ENCODE measurements around the gene COMMD6. TPM values are rescaled to one million over a fixed set of nuclear protein-coding genes. Genes with fewer than 3 reads are reported as not detected.

Gene COMMD6
- 100 to 1,000 TPM; 128 TPM for total RNA-seq

GRCh38 chr13:75537401-75538365, at the start of gene COMMD6:
TSS of gene COMMD6 (minus strand) at chr13:75537841. CDS start at chr13:75537805, 36 bp downstream.
- H3K27ac Mint-ChIP-seq = peak within 1 kb of the TSS; percentile 89
- H3K4me1 Mint-ChIP-seq = peaks cover 34% of the 10 kb centered on the region
- ChIA-PET CTCF (interaction anchor here (1.3 kb wide), 3 partner anchors 37 to 167 kb away, joined by 4 read pairs; partner anchors contain the start of gene TBC1D4), POLR2A (interaction anchor here (0.6 to 1.4 kb wide), 4 partner anchors 9 to 211 kb away, joined by 3 to 8 read pairs (median 4); partner anchors contain the start of gene UCHL3)
- no peaks in the 10 kb centered on the region for H3K9me3 Mint-ChIP-seq
- H3K36me3 Mint-ChIP-seq (ENCODE audit: low read depth) = peaks cover 24% of the 10 kb centered on the region
- DNase-seq = peak; percentile 75
- H3K27me3 Mint-ChIP-seq = no peaks in the 10 kb centered on the region
- H3K4me3 Mint-ChIP-seq = peak within 1 kb of the TSS; percentile 99

GRCh38 chr13:75585153-75585552, 47.5 kb upstream of the COMMD6 start:
- H3K36me3 Mint-ChIP-seq (ENCODE audit: low read depth) = peaks cover 38% of the 10 kb centered on the region
- no peaks in the 10 kb centered on the region for H3K4me1 Mint-ChIP-seq
- ChIA-PET POLR2A (no interaction called here), CTCF (no interaction called here)
- peaks cover 12% of the 10 kb centered on the region for H3K9me3 Mint-ChIP-seq
- no peak overlapping the region for H3K4me3 Mint-ChIP-seq
- no peak overlapping the region for H3K27ac Mint-ChIP-seq
- DNase-seq = no peak
- no peaks in the 10 kb centered on the region for H3K27me3 Mint-ChIP-seq

DNA sequence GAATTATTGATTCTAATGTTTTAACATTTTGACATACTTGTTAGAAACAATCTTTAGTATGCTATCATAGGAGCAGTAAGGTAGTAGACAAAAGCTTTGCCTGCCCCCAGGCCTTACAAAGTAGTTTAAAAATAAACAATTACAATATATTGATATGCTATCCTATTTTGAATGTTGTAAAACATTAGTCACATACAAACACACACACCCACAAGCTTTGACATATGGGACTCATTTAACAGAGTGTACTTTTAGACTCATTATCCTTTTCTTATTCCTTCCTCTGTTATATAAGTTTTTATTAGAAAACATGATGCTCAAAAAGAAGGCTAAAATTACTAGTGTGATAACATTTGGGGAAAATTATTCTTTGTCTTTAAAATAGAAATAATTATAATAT, 45.5 kb upstream of the COMMD6 start:
- peaks cover 39% of the 10 kb centered on the region for H3K36me3 Mint-ChIP-seq (ENCODE audit: low read depth)
- no peak overlapping the region for H3K4me3 Mint-ChIP-seq
- ChIA-PET CTCF (no interaction called here), POLR2A (no interaction called here)
- peaks cover 12% of the 10 kb centered on the region for H3K9me3 Mint-ChIP-seq
- no peak overlapping the region for H3K27ac Mint-ChIP-seq
- no peaks in the 10 kb centered on the region for H3K27me3 Mint-ChIP-seq
- no peaks in the 10 kb centered on the region for H3K4me1 Mint-ChIP-seq
- DNase-seq = no peak

- H3K4me3 Mint-ChIP-seq = no peak overlapping the region
- CTCF ChIA-PET = no interaction called here
- H3K4me1 Mint-ChIP-seq = no peaks in the 10 kb centered on the region
- no peak overlapping the region for H3K27ac Mint-ChIP-seq
- DNase-seq = no peak
- peaks cover 12% of the 10 kb centered on the region for H3K9me3 Mint-ChIP-seq
- no peaks in the 10 kb centered on the region for H3K27me3 Mint-ChIP-seq
- POLR2A ChIA-PET = no interaction called here
- H3K36me3 Mint-ChIP-seq (ENCODE audit: low read depth) = peaks cover 39% of the 10 kb centered on the region
These were observed 44.4 kb upstream of the COMMD6 start for GRCh38 chr13:75581874-75582640.

- Mint-ChIP-seq H3K9me3 (peaks cover 7% of the 10 kb centered on the region), H3K4me3 (no peak overlapping the region), H3K4me1 (no peaks in the 10 kb centered on the region), H3K27ac (no peak overlapping the region), H3K36me3 (ENCODE audit: low read depth) (peaks cover 47% of the 10 kb centered on the region), H3K27me3 (no peaks in the 10 kb centered on the region)
- ChIA-PET CTCF (no interaction called here), POLR2A (no interaction called here)
- no peak for DNase-seq
These were observed 41.9 kb upstream of the COMMD6 start for GRCh38 chr13:75579529-75579928.

- H3K36me3 Mint-ChIP-seq (ENCODE audit: low read depth) = peaks cover 44% of the 10 kb centered on the region
- POLR2A ChIA-PET = interaction anchor here (1.1 kb wide), 1 partner anchor 11 kb away, joined by 3 read pairs; no protein-coding TSS in a partner anchor
These were observed 31.9 kb upstream of the COMMD6 start for GRCh38 chr13:75569576-75569975.

GRCh38 chr13:75566658-75567057, 29.0 kb upstream of the COMMD6 start:
- DNase-seq = no peak
- H3K4me1 Mint-ChIP-seq = no peaks in the 10 kb centered on the region
- CTCF ChIA-PET = no interaction called here
- no peak overlapping the region for H3K4me3 Mint-ChIP-seq
- H3K27me3 Mint-ChIP-seq = no peaks in the 10 kb centered on the region
- POLR2A ChIA-PET = no interaction called here
- peaks cover 18% of the 10 kb centered on the region for H3K36me3 Mint-ChIP-seq (ENCODE audit: low read depth)
- no peak overlapping the region for H3K27ac Mint-ChIP-seq
- no peaks in the 10 kb centered on the region for H3K9me3 Mint-ChIP-seq

More at GRCh38 chr13:75569576-75569975, 31.9 kb upstream of the COMMD6 start:
- H3K9me3 Mint-ChIP-seq = no peaks in the 10 kb centered on the region
- no peak for DNase-seq
- no peaks in the 10 kb centered on the region for H3K4me1 Mint-ChIP-seq
- H3K27ac Mint-ChIP-seq = no peak overlapping the region
- H3K27me3 Mint-ChIP-seq = no peaks in the 10 kb centered on the region
- H3K4me3 Mint-ChIP-seq = no peak overlapping the region
- CTCF ChIA-PET = interaction anchor here (1.2 kb wide), 1 partner anchor 105 kb away, joined by 3 read pairs; no protein-coding TSS in a partner anchor

DNA sequence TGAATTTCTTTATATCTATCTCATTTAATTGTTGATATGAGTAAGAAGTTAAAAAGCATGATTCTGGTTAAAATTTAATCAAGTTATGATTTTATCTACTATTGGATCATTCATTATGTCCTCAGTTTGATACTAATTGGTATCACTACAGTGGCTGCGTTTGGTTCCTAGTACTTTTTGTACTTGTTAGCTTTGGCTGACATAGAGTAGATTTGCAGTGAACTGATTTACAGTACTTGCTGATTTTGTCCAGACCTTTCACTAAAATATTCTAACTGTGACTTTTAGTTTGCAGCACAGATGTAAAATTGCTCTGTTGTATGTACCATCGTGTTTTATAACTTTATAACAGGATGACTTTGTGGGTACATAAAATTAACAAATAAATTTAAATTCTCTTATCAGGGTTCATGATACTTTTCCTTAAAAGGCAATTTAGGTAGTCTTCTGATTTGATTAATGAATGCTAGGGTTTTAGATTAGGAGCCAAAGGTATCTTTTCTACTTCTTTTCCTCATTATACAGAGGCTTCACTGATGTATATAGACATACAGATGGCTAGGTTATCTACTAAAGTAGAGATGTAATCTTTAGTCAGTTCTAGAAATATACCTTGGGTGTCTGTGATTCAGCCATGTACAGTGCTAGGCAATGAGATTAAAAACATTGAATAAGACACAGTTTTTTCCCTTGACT, 20.7 kb upstream of the COMMD6 start:
- no peaks in the 10 kb centered on the region for H3K9me3 Mint-ChIP-seq
- ChIA-PET CTCF (no interaction called here), POLR2A (no interaction called here)
- no peak overlapping the region for H3K27ac Mint-ChIP-seq
- no peak overlapping the region for H3K4me3 Mint-ChIP-seq
- H3K36me3 Mint-ChIP-seq (ENCODE audit: low read depth) = peaks cover 25% of the 10 kb centered on the region
- no peaks in the 10 kb centered on the region for H3K27me3 Mint-ChIP-seq
- no peak for DNase-seq
- peaks cover 16% of the 10 kb centered on the region for H3K4me1 Mint-ChIP-seq

- Mint-ChIP-seq H3K9me3 (no peaks in the 10 kb centered on the region), H3K4me1 (peaks cover 20% of the 10 kb centered on the region), H3K36me3 (ENCODE audit: low read depth) (peaks cover 28% of the 10 kb centered on the region), H3K4me3 (no peak overlapping the region), H3K27ac (no peak overlapping the region), H3K27me3 (no peaks in the 10 kb centered on the region)
- no peak for DNase-seq
- CTCF ChIA-PET = no interaction called here
- POLR2A ChIA-PET = no interaction called here
These were observed 19.3 kb upstream of the COMMD6 start for GRCh38 chr13:75556961-75557360.

DNA sequence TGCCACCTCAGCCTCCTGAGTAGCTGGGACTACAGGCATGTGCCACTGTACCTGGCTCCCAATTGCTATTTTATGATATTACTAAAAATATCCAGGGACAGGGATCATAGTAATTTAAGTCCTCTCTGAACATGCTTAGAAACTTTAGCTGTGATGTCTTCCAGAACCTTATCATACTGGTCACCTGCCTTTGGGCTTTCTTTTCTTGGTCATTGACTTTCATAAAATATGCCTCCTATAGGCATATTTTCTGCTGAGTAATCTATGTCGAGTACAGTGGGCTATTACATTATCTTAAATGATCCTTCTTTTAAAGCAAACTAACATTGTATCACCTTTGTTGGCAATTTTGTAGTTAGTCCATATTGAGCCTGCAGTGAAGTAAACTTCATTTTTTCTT, 18.2 kb upstream of the COMMD6 start:
- Mint-ChIP-seq H3K9me3 (no peaks in the 10 kb centered on the region), H3K36me3 (ENCODE audit: low read depth) (peaks cover 28% of the 10 kb centered on the region), H3K4me3 (no peak overlapping the region), H3K27me3 (no peaks in the 10 kb centered on the region), H3K27ac (no peak overlapping the region), H3K4me1 (peaks cover 27% of the 10 kb centered on the region)
- ChIA-PET CTCF (no interaction called here), POLR2A (no interaction called here)
- no peak for DNase-seq

DNA sequence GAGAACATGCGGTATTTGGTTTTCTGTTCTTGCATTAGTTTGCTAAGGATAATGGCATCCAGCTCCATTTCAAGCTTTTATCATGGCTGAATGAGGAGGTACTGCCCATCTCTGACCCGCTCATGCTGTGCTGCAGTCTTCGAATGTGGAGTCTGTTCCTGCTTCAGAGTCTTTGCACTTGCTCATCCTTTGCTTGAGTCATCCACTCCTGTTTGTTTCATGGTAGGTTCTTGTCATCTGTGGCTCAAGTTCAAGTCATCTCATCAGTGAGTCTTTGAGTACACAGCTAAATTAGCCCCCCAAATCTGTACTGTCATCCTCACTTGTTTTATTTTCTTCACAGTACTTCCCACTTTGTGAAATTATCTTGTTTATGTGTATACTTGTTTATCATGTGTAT, 17.3 kb upstream of the COMMD6 start:
- CTCF ChIA-PET = no interaction called here
- H3K27ac Mint-ChIP-seq = no peak overlapping the region
- POLR2A ChIA-PET = no interaction called here
- no peaks in the 10 kb centered on the region for H3K27me3 Mint-ChIP-seq
- no peak overlapping the region for H3K4me3 Mint-ChIP-seq
- no peaks in the 10 kb centered on the region for H3K9me3 Mint-ChIP-seq
- H3K4me1 Mint-ChIP-seq = peaks cover 36% of the 10 kb centered on the region
- H3K36me3 Mint-ChIP-seq (ENCODE audit: low read depth) = peaks cover 31% of the 10 kb centered on the region
- no peak for DNase-seq

GRCh38 chr13:75554464-75554863, 16.8 kb upstream of the COMMD6 start:
- H3K4me1 Mint-ChIP-seq = peaks cover 35% of the 10 kb centered on the region
- no peak overlapping the region for H3K27ac Mint-ChIP-seq
- H3K36me3 Mint-ChIP-seq (ENCODE audit: low read depth) = peaks cover 31% of the 10 kb centered on the region

DNA sequence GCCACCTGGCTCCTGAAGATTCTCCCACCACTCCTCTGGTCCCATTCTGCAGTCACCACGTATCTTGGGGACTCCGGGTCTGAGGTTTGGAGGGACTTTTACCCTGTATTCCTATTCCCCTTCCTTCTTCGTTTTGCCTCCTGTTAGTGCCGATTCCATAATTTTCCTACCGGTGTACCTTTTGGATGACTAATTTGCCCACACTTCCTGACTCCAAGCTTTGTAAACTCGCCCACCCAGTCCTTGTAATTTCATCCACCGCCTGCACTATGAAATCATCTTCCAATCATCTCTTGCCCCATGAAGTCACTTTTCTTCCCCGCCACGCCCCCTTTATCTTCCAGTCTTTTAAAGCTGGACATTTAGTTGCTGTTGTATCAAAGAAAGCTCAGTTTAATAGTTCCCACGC, 12.5 kb upstream of the COMMD6 start:
- ChIA-PET CTCF (interaction anchor here (0.6 to 2.7 kb wide), 7 partner anchors 9 to 177 kb away, joined by 3 to 7 read pairs (median 4); partner anchors contain the start of gene TBC1D4), POLR2A (interaction anchor here (0.9 to 2.1 kb wide), 4 partner anchors 13 to 46 kb away, joined by 3 to 8 read pairs (median 4); partner anchors contain the start of gene COMMD6)
- Mint-ChIP-seq H3K27me3 (peaks cover 2% of the 10 kb centered on the region), H3K36me3 (ENCODE audit: low read depth) (peaks cover 25% of the 10 kb centered on the region), H3K27ac (peak overlapping the region; percentile 93), H3K4me3 (peak overlapping the region; percentile 94), H3K9me3 (no peaks in the 10 kb centered on the region), H3K4me1 (peaks cover 38% of the 10 kb centered on the region)
- DNase-seq = peak; percentile 24

More at GRCh38 chr13:75554464-75554863, 16.8 kb upstream of the COMMD6 start:
- Mint-ChIP-seq H3K4me3 (no peak overlapping the region), H3K9me3 (no peaks in the 10 kb centered on the region), H3K27me3 (no peaks in the 10 kb centered on the region)
- ChIA-PET POLR2A (no interaction called here), CTCF (no interaction called here)
- no peak for DNase-seq

Measured in activated CD4-positive, alpha-beta memory T cell treated with anti-CD3 and anti-CD28 coated beads, Interleukin-2, amount 10 ng/mL, durations not matched to agents 7 days and 5 days (primary cell).